ELR (cell line): Measurements from ENCODE around the gene IL13RA1.
A peak's percentile ranks its signal among the peaks of the same experiment; 100 is the strongest.
"Not testable (repeated sequence)": the region's sequence is repeated elsewhere in the genome, so short reads cannot be mapped to it uniquely, and the experiment has no call there.

Experiments used
- DNase-seq: peaks from one replicate; pipeline ENCODE4 v3.0.0-alpha.2; 2015; ENCODE audit warnings: low read depth

The IL13RA1 gene

GRCh38 chrX:118780509-118780908 is 53.1 kb downstream of the IL13RA1 start:
- DNase-seq, result no peak

- DNase-seq, result no peak
Measured at GRCh38 chrX:118780911-118781310, 53.5 kb downstream of the IL13RA1 start.

DNA sequence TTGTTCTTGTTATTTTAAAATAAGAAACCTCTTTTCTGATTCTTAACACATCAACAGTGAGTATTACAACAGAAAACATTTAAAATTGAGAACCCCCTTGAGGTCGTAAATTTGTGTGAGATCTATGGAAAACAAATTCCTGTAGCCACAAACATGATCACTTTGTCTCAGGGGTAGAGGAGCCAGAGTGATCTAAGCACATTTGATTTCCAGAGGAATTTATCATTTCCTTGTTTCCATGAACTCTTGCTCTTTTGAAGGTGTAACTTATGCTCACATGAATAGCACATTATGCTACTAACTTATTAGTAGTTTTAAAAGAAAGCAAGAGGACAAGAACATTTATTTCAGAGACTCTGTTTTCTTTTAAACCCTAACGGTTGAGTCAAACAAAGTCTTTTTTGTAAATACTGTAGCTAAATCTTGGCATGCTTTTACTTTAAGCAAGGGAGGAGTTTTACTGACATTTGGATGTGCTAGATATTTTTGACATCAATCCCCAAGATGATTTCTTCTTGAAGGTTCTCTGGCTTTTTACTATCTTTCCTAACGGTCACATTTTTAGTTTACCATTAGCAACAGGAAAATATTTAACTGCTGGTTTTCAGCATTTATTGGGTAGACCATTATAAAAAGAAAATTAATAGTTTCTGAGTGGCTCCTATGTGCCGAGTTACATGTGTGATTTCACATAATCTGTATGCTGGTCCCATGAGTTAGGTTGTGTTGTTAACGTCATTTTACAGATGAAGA is 68.3 kb downstream of the IL13RA1 start:
- DNase-seq, result no peak

GRCh38 chrX:118802857-118803256 is 75.5 kb downstream of the IL13RA1 start:
- DNase-seq, result peak; percentile 9

GRCh38 chrX:118807151-118808017 is 80.0 kb downstream of the IL13RA1 start:
- peak; percentile 55 for DNase-seq

DNA sequence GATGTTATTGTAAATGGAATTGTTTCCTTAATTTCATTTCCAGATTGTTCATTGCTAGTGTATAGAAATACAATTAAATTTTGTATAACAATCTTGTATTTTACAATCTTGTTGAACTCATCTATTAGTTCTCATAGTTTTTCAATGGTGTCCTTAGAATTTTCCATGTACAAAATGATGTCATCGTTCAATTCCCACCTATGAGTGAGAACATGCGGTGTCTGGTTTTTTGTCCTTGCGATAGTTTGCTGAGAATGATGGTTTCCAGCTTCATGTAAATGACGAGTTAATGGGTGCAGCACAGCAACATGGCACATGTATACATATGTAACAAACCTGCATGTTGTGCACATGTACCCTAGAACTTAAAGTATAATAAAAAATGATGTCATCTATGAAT is 89.9 kb downstream of the IL13RA1 start:
- not testable (repeated sequence) for DNase-seq

DNA sequence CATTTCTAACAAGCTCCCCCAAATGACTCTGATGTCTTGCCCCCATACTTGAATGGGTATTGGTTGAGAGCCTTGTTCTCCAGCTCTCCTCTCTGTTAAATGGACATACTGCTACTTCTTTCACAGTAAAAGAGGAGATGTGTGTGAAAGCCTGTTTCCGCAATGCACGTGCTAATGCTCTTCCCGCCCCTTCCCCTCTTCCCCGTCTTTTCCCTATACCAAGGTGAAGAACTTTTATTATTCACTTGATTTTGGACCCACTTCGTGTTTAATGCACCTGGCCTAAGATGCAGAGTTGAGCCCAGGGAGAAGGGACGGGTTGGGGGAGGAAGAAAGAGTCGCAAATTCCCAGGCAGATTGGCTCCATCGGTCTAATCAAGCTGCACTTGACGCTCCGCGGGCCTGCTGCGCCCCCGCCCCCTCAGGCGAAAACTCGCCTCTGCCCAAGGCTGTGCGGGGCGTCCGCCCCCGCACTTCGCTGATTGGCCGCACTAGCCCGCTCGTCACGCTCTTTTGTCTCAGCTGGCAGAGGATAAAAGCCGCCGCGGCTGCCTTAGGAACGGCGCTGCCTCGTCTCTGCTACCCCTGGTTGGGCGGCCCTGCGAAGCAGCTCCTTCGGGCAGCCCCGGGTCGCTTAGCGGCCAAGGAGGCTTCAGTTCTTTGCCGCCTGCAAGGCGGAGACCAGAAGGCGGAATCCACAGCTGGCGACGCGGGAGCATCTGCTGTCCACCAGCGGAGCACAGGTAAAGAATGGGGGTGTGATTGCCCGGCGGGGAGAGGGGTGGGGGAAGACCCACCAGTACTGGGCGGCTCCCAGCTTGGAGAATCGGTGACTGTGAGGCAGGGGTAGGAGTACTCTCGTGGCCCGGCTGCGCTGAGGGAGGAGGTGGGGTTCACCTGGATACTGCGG is 96.1 kb downstream of the IL13RA1 start, which contains the start of gene ZCCHC12:
ZCCHC12 (plus strand) TSS at position 562 of the 910 bp plus-strand sequence. CDS start 1,421 bp downstream, outside the sequence.
- DNase-seq, result peak; percentile 58

GRCh38 chrX:118824173-118824730 is 96.8 kb downstream of the IL13RA1 start:
- peak; percentile 3 for DNase-seq

DNA sequence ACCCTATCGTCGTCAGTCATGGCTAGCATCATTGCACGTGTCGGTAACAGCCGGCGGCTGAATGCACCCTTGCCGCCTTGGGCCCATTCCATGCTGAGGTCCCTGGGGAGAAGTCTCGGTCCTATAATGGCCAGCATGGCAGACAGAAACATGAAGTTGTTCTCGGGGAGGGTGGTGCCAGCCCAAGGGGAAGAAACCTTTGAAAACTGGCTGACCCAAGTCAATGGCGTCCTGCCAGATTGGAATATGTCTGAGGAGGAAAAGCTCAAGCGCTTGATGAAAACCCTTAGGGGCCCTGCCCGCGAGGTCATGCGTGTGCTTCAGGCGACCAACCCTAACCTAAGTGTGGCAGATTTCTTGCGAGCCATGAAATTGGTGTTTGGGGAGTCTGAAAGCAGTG is 97.8 kb downstream of the IL13RA1 start:
- DNase-seq, result no peak

GRCh38 chrX:118839334-118839958 is 112.0 kb downstream of the IL13RA1 start:
- DNase-seq, result peak; percentile 37
